HG02623 (cell line): Measurements from ENCODE around the gene ENG.
A peak's percentile ranks its signal among the peaks of the same experiment; 100 is the strongest.
"Not testable (repeated sequence)": the region's sequence is repeated elsewhere in the genome, so short reads cannot be mapped to it uniquely, and the experiment has no call there.

Experiments
- ATAC-seq: cut with Tn5 transposase; IDR thresholded peaks from one replicate; pipeline ENCODE4 v1.9.1; 2021; ENCODE audit warnings: moderate library complexity; ENCODE audit not compliant: unreplicated experiment

ENG gene

GRCh38 chr9:127854184-127854806 is at the start of gene ENG:
Gene ENG, minus strand, starts transcription at chr9:127854658. Its CDS starts 303 bp downstream, at chr9:127854355.
- no peak for ATAC-seq

GRCh38 chr9:127903557-127904475 is 49.4 kb upstream of the ENG start:
- no peak for ATAC-seq

GRCh38 chr9:127899128-127899943 is 44.9 kb upstream of the ENG start, which contains the start of gene ST6GALNAC6:
Gene ST6GALNAC6, minus strand, starts transcription at chr9:127899603. Its CDS starts 1,622 bp downstream, at chr9:127897981.
- ATAC-seq, result peak; percentile 66

GRCh38 chr9:127898433-127899127 is 44.1 kb upstream of the ENG start:
- ATAC-seq, result no peak

- ATAC-seq, result no peak
These were observed 42.8 kb upstream of the ENG start for GRCh38 chr9:127897193-127897692.

GRCh38 chr9:127896395-127897192 is 42.1 kb upstream of the ENG start:
- ATAC-seq, result no peak

- ATAC-seq, result no peak
These were observed 41.4 kb upstream of the ENG start for GRCh38 chr9:127895811-127896210.

- no peak for ATAC-seq
These were observed 38.9 kb upstream of the ENG start for GRCh38 chr9:127893392-127893791.

- ATAC-seq, result no peak
These were observed 38.4 kb upstream of the ENG start for GRCh38 chr9:127892831-127893230.

- ATAC-seq, result no peak
These were observed 35.6 kb upstream of the ENG start for GRCh38 chr9:127890053-127890452.

- ATAC-seq, result no peak
These were observed 33.3 kb upstream of the ENG start for GRCh38 chr9:127887792-127888191.

- ATAC-seq, result no peak
These were observed 32.0 kb upstream of the ENG start for GRCh38 chr9:127886401-127886972.

- no peak for ATAC-seq
These were observed 31.2 kb upstream of the ENG start for GRCh38 chr9:127885508-127886281.

GRCh38 chr9:127884976-127885490 is 30.6 kb upstream of the ENG start:
- no peak for ATAC-seq

- ATAC-seq, result no peak
These were observed 30.0 kb upstream of the ENG start for GRCh38 chr9:127884427-127884911.

GRCh38 chr9:127883959-127884358 is 29.5 kb upstream of the ENG start:
- ATAC-seq, result no peak

GRCh38 chr9:127881715-127882114 is 27.3 kb upstream of the ENG start:
- not testable (repeated sequence) for ATAC-seq

GRCh38 chr9:127880143-127880542 is 25.7 kb upstream of the ENG start:
- ATAC-seq, result no peak
